Sigmoid colon (tissue), 7 donors: Measurements from ENCODE around the gene GIN1. TPM values are rescaled to one million over a fixed set of nuclear protein-coding genes. Genes with fewer than 3 reads are reported as not detected.

Source experiments
- DNase-seq: peaks from one replicate; pipeline ENCODE4 v3.0.0-alpha.2; 2019
- H3K27ac ChIP-seq, 4 donors: fragments of 200-600 bp; sonication (generic); one replicate each; pipeline ENCODE4 v1.5.1; 2016 to 2019; ENCODE audit warnings: mild to moderate bottlenecking in 1 of 4
- H3K27me3 ChIP-seq, 3 donors: fragments of 200-600 bp; sonication (generic); one replicate each; pipeline ENCODE4 v1.5.1; 2019; ENCODE audit warnings: mild to moderate bottlenecking in 1 of 3
- H3K36me3 ChIP-seq, 4 donors: fragments of 200-600 bp; sonication (generic); one replicate each; pipeline ENCODE4 v1.5.1; 2016 to 2019
- H3K4me1 ChIP-seq, 4 donors: fragments of 200-600 bp; sonication (generic); one replicate each; pipeline ENCODE4 v1.5.1; 2017 to 2019
- H3K4me3 ChIP-seq, 4 donors: fragments of 200-600 bp; sonication (generic); one replicate each; pipeline ENCODE4 v1.5.1; 2017 to 2019; ENCODE audit warnings: mild to moderate bottlenecking in 2 of 4, moderate library complexity in 1 of 4
- H3K9me3 ChIP-seq, 4 donors: fragments of 200-600 bp in 3 of 4; sonication (generic) in 3 of 4; one replicate each; pipeline versions ENCODE4 v1.5.1 to v1.6.1; 2013 to 2019
- CTCF ChIP-seq, 4 experiments: fragments of 450-650 bp in 3 of 4; fragments of 200-600 bp in 1 of 4; IDR thresholded peaks; one replicate each; pipeline ENCODE4 v1.5.1; 2016 to 2019; ENCODE audit warnings: antibody characterized with exemption in 4 of 4, mild to moderate bottlenecking in 3 of 4, moderate library complexity in 2 of 4
- EP300 ChIP-seq, 4 donors: sonication (generic); formaldehyde crosslinking; IDR thresholded peaks; one replicate each; pipeline ENCODE4 v1.6.1; 2017; ENCODE audit warnings: antibody characterized with exemption in 4 of 4
- POLR2A ChIP-seq, 2 donors: fragments of 450-650 bp; IDR thresholded peaks; one replicate each; pipeline ENCODE4 v1.6.1; 2016; ENCODE audit warnings: antibody characterized with exemption in 2 of 2, mild to moderate bottlenecking in 2 of 2, moderate library complexity in 2 of 2
- POLR2AphosphoS5 ChIP-seq, 4 donors: sonication (generic); formaldehyde crosslinking; IDR thresholded peaks; one replicate each; pipeline ENCODE4 v1.6.1; 2017; ENCODE audit warnings: antibody characterized with exemption in 4 of 4
- WGBS, 2 donors: extraction: QIAGEN DNeasy Blood & Tissue Kit; methylation state at CpG; one replicate each; pipeline ENCODE4 v1.1.7; 2013; 5-methylcytosine and 5-hydroxymethylcytosine counted together
- intact Hi-C: fragments of 100-400 bp; cut with DNase I; formaldehyde crosslinking; loops from one replicate; pipeline ENCODE4 v1.15.1; 2023
- polyA plus RNA-seq, 3 donors: library from polyadenylated mRNA; stranded (reverse); fragments of 200-250 nt; gene quantifications; one replicate each; pipeline ENCODE4 v1.2.3, GENCODE V29; 2013
- total RNA-seq, 4 donors: library from RNA; depleted of rRNA; stranded (reverse); fragments of >200 nt; gene quantifications; one replicate each; pipeline ENCODE4 v1.1.0, GENCODE V29; 2016
- donor health status: healthy with polysubstance abuse.
- donor health status: Bipolar disorder and iron deficiency.
- donor health status: healthy.

Gene GIN1
- total and polyA plus RNA-seq, 7 donors: 3.0 to 14.6 (median 7.8) TPM

DNA sequence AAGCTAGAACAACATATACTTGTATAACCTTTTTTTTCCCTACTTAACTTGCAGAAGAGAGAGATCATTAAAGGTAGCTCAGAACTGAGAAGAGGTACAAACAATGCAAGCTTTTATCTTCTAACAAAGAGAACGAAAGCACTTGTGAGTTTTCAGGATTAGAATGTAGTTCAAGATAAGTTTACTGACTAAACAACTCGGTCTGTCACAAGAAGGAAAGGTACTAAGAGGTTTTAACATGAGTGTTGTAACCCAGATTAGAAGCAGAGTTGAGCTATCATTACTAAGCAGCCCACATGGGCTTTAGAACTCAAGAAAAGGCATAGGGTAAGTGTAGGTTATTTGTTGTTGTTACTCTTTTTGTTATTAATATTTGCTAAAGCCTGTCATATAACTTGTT, 25.2 kb downstream of the GIN1 start:
- Histone ChIP-seq H3K36me3 (peaks cover 0 to 52% (median 8%) of the 10 kb centered on the region in 4 donors), H3K9me3 (no peaks in the 10 kb centered on the region), H3K4me1 (no peaks in the 10 kb centered on the region), H3K27me3 (no peaks in the 10 kb centered on the region), H3K27ac (no peak overlapping the region), H3K4me3 (no peak overlapping the region)
- intact Hi-C loops: no loop called here
- DNase-seq: no peak
- WGBS, 2 donors: 74 to 89% methylated on average over 2 of the region's 2 CpGs
- TF ChIP-seq EP300 (IDR thresholded peaks at IDR 0.05) (no peak), CTCF (IDR thresholded peaks at IDR 0.05) (no peak), POLR2A (IDR thresholded peaks at IDR 0.05) (no peak), POLR2AphosphoS5 (IDR thresholded peaks at IDR 0.05) (no peak)

DNA sequence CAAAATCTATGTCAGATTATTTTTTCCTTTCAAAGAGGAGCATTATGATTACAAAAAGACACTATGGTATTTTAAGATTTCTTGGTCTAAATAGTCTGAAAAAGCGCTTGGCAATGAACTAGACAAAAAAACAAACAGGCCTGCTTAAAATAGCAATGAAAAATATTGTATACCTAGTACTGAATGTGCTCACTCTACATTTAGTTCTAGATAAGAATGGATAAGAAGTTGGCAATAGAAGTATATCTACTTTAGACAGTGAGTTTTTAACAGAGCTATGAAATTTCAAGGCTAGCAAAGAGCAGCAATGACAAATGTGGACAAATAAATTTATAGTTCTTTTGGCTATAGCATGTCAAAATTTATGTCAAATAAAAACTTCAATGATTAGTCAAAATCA, 26.2 kb downstream of the GIN1 start:
- DNase-seq: no peak
- WGBS, 2 donors: 97 to 99% methylated on average over 1 of the region's 1 CpG
- no peaks in the 10 kb centered on the region for H3K9me3 ChIP-seq
- peaks cover 0 to 56% (median 10%) of the 10 kb centered on the region in 4 donors for H3K36me3 ChIP-seq
- H3K4me3 ChIP-seq: no peak overlapping the region
- no peaks in the 10 kb centered on the region for H3K4me1 ChIP-seq
- intact Hi-C loops: no loop called here
- no peak overlapping the region for H3K27ac ChIP-seq
- TF ChIP-seq EP300 (IDR thresholded peaks at IDR 0.05) (no peak), POLR2A (IDR thresholded peaks at IDR 0.05) (no peak), POLR2AphosphoS5 (IDR thresholded peaks at IDR 0.05) (no peak), CTCF (IDR thresholded peaks at IDR 0.05) (no peak)
- H3K27me3 ChIP-seq: no peaks in the 10 kb centered on the region

GRCh38 chr5:103092676-103093075, 27.3 kb downstream of the GIN1 start:
- no peak for DNase-seq
- Histone ChIP-seq H3K36me3 (peaks cover 0 to 67% (median 10%) of the 10 kb centered on the region in 4 donors), H3K27me3 (no peaks in the 10 kb centered on the region), H3K9me3 (no peaks in the 10 kb centered on the region), H3K4me1 (no peaks in the 10 kb centered on the region), H3K27ac (no peak overlapping the region), H3K4me3 (no peak overlapping the region)
- 91 to 96% methylated on average over 3 of the region's 3 CpGs for WGBS, 2 donors
- intact Hi-C loops: no loop called here
- TF ChIP-seq EP300 (IDR thresholded peaks at IDR 0.05) (no peak), POLR2A (IDR thresholded peaks at IDR 0.05) (no peak), CTCF (IDR thresholded peaks at IDR 0.05) (no peak), POLR2AphosphoS5 (IDR thresholded peaks at IDR 0.05) (no peak)

DNA sequence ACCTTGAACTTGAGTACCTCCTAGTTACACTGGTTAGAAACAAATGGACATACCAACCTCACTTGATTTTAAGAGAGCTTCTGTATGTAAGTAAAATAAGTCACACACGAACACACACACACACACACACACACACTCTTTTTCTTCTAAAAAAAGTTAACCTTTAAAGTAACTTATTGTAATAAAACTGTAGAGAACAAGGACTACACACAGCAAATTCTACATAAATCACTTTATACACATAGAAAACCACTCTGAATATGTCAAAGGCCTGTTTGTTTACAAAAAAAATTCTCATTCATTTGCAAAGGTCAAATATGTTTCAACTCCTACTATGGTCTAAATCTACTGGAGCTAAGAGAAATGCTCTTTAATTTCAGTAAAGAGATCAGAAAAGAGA, 29.1 kb downstream of the GIN1 start:
- Histone ChIP-seq H3K27me3 (no peaks in the 10 kb centered on the region), H3K36me3 (peaks cover 0 to 68% (median 13%) of the 10 kb centered on the region in 4 donors), H3K4me3 (no peak overlapping the region), H3K9me3 (no peaks in the 10 kb centered on the region), H3K27ac (no peak overlapping the region), H3K4me1 (no peaks in the 10 kb centered on the region)
- DNase-seq: no peak
- TF ChIP-seq EP300 (IDR thresholded peaks at IDR 0.05) (no peak), POLR2A (IDR thresholded peaks at IDR 0.05) (no peak), POLR2AphosphoS5 (IDR thresholded peaks at IDR 0.05) (no peak), CTCF (IDR thresholded peaks at IDR 0.05) (no peak)
- intact Hi-C loops: no loop called here
- WGBS, 2 donors: 85 to 94% methylated on average over 1 of the region's 1 CpG

DNA sequence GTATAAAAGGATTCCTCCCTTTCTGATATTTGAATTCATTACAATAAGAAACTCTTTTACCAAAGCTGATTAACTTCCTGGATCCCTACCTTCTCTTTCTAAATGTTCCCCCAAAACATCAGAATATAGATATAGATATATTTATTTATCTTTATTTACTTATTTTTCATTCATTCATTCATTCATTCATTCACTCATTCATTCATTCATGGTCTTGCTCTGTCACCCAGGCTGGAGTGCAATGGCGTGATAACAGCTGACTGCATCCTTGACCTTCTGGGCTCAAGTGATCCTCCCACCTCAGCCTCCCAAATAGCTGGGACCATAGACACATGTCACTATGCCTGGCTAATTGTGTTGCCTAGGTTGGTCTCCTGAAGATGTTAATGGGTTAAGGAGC, 30.7 kb downstream of the GIN1 start:
- Histone ChIP-seq H3K9me3 (peaks cover 0 to 6% (median 1%) of the 10 kb centered on the region in 4 donors), H3K4me1 (no peaks in the 10 kb centered on the region), H3K4me3 (no peak overlapping the region), H3K27ac (no peak overlapping the region), H3K36me3 (peaks cover 0 to 72% (median 14%) of the 10 kb centered on the region in 4 donors), H3K27me3 (no peaks in the 10 kb centered on the region)
- no peak for DNase-seq
- TF ChIP-seq POLR2AphosphoS5 (IDR thresholded peaks at IDR 0.05) (no peak), CTCF (IDR thresholded peaks at IDR 0.05) (no peak), EP300 (IDR thresholded peaks at IDR 0.05) (no peak), POLR2A (IDR thresholded peaks at IDR 0.05) (no peak)
- 97 to 100% methylated on average over 1 of the region's 1 CpG for WGBS, 2 donors
- intact Hi-C loops: no loop called here
